ENCODE data around the gene SIRPG. TPM values are rescaled to one million over a fixed set of nuclear protein-coding genes. Genes with fewer than 3 reads are reported as not detected.

The SIRPG gene
- total RNA-seq, 4 donors from 2014 or later, result not detected

- intact Hi-C loops (cut with DNase I), result no loop called here
- 54 to 61% methylated on average over 2 of the region's 2 CpGs for WGBS, 2 donors
- Histone ChIP-seq H3K36me3 (no peaks in the 10 kb centered on the region), H3K4me3 (replicated peaks in 1 of 3) (no peak overlapping the region), H3K27me3 (no peaks in the 10 kb centered on the region), H3K27ac (no peak overlapping the region), H3K9me3 (no peaks in the 10 kb centered on the region), H3K4me1 (no peaks in the 10 kb centered on the region)
- TF ChIP-seq POLR2A (IDR thresholded peaks at IDR 0.05) (no peak), CTCF (IDR thresholded peaks at IDR 0.05) (no peak)
- no peak for DNase-seq
Observed at GRCh38 chr20:1637226-1637625, 20.4 kb downstream of the SIRPG start.

- no peaks in the 10 kb centered on the region for H3K36me3 ChIP-seq
- H3K27ac ChIP-seq, result no peak overlapping the region
- TF ChIP-seq CTCF (IDR thresholded peaks at IDR 0.05) (no peak), POLR2A (IDR thresholded peaks at IDR 0.05) (no peak)
- intact Hi-C loops (cut with DNase I), result no loop called here
- no peaks in the 10 kb centered on the region for H3K27me3 ChIP-seq
- DNase-seq, result no peak
- no peaks in the 10 kb centered on the region for H3K9me3 ChIP-seq
- no peaks in the 10 kb centered on the region for H3K4me1 ChIP-seq
- no peak overlapping the region for H3K4me3 ChIP-seq (replicated peaks in 1 of 3)
- WGBS, 2 donors, result 71 to 78% methylated on average over 2 of the region's 2 CpGs
Observed at GRCh38 chr20:1636621-1637020, 21.0 kb downstream of the SIRPG start.

DNA sequence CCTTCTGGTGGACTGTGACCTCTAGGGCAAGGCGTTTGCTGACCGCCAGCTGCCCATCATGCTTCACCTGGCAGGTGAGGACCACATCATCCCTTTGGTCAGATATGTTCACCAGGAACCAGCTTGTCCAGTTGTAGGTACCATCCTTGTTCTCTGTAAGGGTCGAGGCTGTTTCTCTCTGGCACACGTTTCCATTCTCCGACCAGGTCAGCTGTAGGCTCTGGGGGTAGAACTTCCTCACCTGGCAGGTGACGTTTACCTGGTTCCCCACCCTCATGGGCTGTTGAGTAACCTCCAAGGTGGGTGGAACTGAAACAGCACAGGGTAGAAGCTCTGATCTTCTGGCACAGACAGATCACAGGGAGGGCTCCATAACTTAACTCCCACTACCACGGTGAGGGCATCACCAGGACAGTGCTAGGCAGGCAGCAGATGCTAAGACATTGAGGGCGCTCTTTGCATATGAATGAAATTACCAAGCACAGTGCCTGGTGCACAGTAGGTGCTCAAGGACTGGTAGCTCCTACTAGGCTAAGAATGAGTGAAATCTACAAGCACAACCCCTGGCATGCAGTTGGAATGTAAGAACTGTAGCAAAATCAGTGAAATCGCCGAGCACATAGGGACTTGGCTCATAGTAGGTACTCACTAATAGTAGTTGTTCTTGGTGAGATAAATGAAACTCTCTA is 22.1 kb downstream of the SIRPG start:
- H3K36me3 ChIP-seq, result no peaks in the 10 kb centered on the region
- H3K27me3 ChIP-seq, result no peaks in the 10 kb centered on the region
- no peak overlapping the region for H3K27ac ChIP-seq
- no peak for TF ChIP-seq POLR2A (IDR thresholded peaks at IDR 0.05)
- no peak for TF ChIP-seq CTCF (IDR thresholded peaks at IDR 0.05)
- H3K4me3 ChIP-seq (replicated peaks in 1 of 3), result no peak overlapping the region
- H3K9me3 ChIP-seq, result no peaks in the 10 kb centered on the region
- WGBS, 2 donors, result 85 to 87% methylated on average over 10 of the region's 10 CpGs
- H3K4me1 ChIP-seq, result no peaks in the 10 kb centered on the region
- intact Hi-C loops (cut with DNase I), result no loop called here
- DNase-seq, result no peak

DNA sequence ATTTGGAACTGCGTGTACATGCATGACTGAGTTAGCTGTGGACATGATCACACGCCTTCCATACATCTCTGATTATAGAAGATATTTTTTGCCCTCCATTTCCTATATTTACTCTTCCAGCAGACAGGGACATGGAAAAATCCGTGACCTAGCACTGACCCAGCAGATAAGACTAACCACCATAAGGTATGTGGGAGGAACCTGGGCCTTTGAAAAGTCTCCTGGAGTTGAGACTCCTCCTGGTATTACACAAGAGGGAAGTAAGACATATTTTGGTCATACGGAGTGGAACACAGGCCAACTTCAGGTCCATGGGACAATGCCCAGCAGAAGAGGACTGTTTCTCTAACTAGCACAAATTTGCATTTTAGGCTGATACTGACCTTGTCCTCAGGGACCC is 24.0 kb downstream of the SIRPG start:
- intact Hi-C loops (cut with DNase I), result no loop called here
- WGBS, 2 donors, result 78 to 83% methylated on average over 4 of the region's 4 CpGs
- H3K27me3 ChIP-seq, result no peaks in the 10 kb centered on the region
- no peaks in the 10 kb centered on the region for H3K4me1 ChIP-seq
- no peak for TF ChIP-seq CTCF (IDR thresholded peaks at IDR 0.05)
- no peak for TF ChIP-seq POLR2A (IDR thresholded peaks at IDR 0.05)
- DNase-seq, result no peak
- H3K27ac ChIP-seq, result no peak overlapping the region
- no peak overlapping the region for H3K4me3 ChIP-seq (replicated peaks in 1 of 3)
- H3K9me3 ChIP-seq, result no peaks in the 10 kb centered on the region
- H3K36me3 ChIP-seq, result no peaks in the 10 kb centered on the region

GRCh38 chr20:1632178-1632577 is 25.4 kb downstream of the SIRPG start:
- TF ChIP-seq POLR2A (IDR thresholded peaks at IDR 0.05), result no peak
- no peak for TF ChIP-seq CTCF (IDR thresholded peaks at IDR 0.05)
- Histone ChIP-seq H3K4me1 (no peaks in the 10 kb centered on the region), H3K4me3 (replicated peaks in 1 of 3) (no peak overlapping the region), H3K9me3 (no peaks in the 10 kb centered on the region), H3K36me3 (no peaks in the 10 kb centered on the region), H3K27me3 (no peaks in the 10 kb centered on the region), H3K27ac (no peak overlapping the region)
- 74 to 82% methylated on average over 4 of the region's 4 CpGs for WGBS, 2 donors
- no peak for DNase-seq
- intact Hi-C loops (cut with DNase I), result no loop called here

All from thyroid gland (tissue), 4 donors.